GM23338 (cell line): ENCODE measurements around the gene ZDHHC5. TPM values are rescaled to one million over a fixed set of nuclear protein-coding genes. Genes with fewer than 3 reads are reported as not detected.

Experiments
- ATAC-seq: fragments of 200-7000 bp; cut with Tn5 transposase; 3 replicates; pipeline ENCODE4 v1.9.1; 2020
- DNase-seq: peaks from one replicate; pipeline ENCODE4 v3.0.0-alpha.2; 2015; ENCODE audit warnings: low spot score
- H2AFZ ChIP-seq: fragments of 200-600 bp; sonication (generic); 2 replicates; pipeline ENCODE4 v1.8.0; 2016; ENCODE audit warnings: antibody characterized with exemption, mild to moderate bottlenecking, moderate library complexity
- H3F3A ChIP-seq: fragments of 200-600 bp; sonication (generic); replicated peaks from 2 replicates; pipeline ENCODE4 v1.8.0; 2017; ENCODE audit warnings: antibody characterized with exemption, mixed run types, low read depth
- H3K27ac ChIP-seq: fragments of 200-600 bp; sonication (generic); 2 replicates; pipeline ENCODE4 v1.6.1; 2016; ENCODE audit warnings: low read depth
- H3K27me3 ChIP-seq: fragments of 200-600 bp; sonication (generic); 2 replicates; pipeline ENCODE4 v1.8.0; 2016; ENCODE audit warnings: mild to moderate bottlenecking, mixed run types, moderate library complexity; ENCODE audit not compliant: insufficient read depth
- H3K36me3 ChIP-seq: fragments of 200-600 bp; sonication (generic); 2 replicates; pipeline ENCODE4 v1.8.0; 2016; ENCODE audit warnings: mild to moderate bottlenecking; ENCODE audit not compliant: insufficient read depth
- H3K4me1 ChIP-seq: fragments of 200-600 bp; sonication (generic); 2 replicates; pipeline ENCODE4 v1.8.0; 2016; ENCODE audit warnings: mild to moderate bottlenecking, moderate library complexity; ENCODE audit not compliant: insufficient read depth
- H3K4me2 ChIP-seq: fragments of 200-600 bp; sonication (generic); 2 replicates; pipeline ENCODE4 v1.7.1; 2017; ENCODE audit warnings: mixed run types
- H3K4me3 ChIP-seq: fragments of 200-600 bp; sonication (generic); 2 replicates; pipeline ENCODE4 v1.6.1; 2016; ENCODE audit warnings: mixed run types
- H3K79me2 ChIP-seq: fragments of 200-600 bp; sonication (generic); replicated peaks from 2 replicates; pipeline ENCODE4 v1.8.0; 2017; ENCODE audit warnings: mild to moderate bottlenecking; ENCODE audit not compliant: insufficient read depth
- H3K9me2 ChIP-seq: fragments of 200-600 bp; sonication (generic); 2 replicates; pipeline ENCODE4 v1.8.0; 2017; ENCODE audit not compliant: insufficient read depth
- H4K20me1 ChIP-seq: fragments of 200-600 bp; sonication (generic); replicated peaks from 2 replicates; pipeline ENCODE4 v1.8.0; 2017; ENCODE audit warnings: mild to moderate bottlenecking; ENCODE audit not compliant: insufficient read depth
- H3K27ac Mint-ChIP-seq: 2 replicates; pipeline ENCODE4 v1.8.0; 2020; ENCODE audit warnings: inconsistent platforms, mild to moderate bottlenecking, moderate library complexity, mixed read lengths
- H3K27me3 Mint-ChIP-seq: 3 replicates; pipeline ENCODE4 v1.8.0; 2022; ENCODE audit warnings: low read depth, mild to moderate bottlenecking, moderate library complexity, mixed read lengths, inconsistent platforms; ENCODE audit not compliant: insufficient read depth, poor library complexity
- H3K36me3 Mint-ChIP-seq: 3 replicates; pipeline ENCODE4 v1.8.0; 2021; ENCODE audit warnings: low read depth, mild to moderate bottlenecking, inconsistent platforms, moderate library complexity, mixed read lengths
- H3K4me1 Mint-ChIP-seq: 3 replicates; pipeline ENCODE4 v1.8.0; 2020; ENCODE audit warnings: mild to moderate bottlenecking, inconsistent platforms, mixed read lengths
- H3K4me3 Mint-ChIP-seq: 3 replicates; pipeline ENCODE4 v1.8.0; 2021; ENCODE audit warnings: moderate library complexity, mild to moderate bottlenecking, inconsistent platforms, mixed read lengths
- H3K9me3 Mint-ChIP-seq: 3 replicates; pipeline ENCODE4 v1.8.0; 2020; ENCODE audit warnings: moderate library complexity, mild to moderate bottlenecking, inconsistent platforms, mixed read lengths
- CREB1 ChIP-seq: fragments of 250-450 bp; sonication (Bioruptor Pico); IDR thresholded peaks from 2 replicates; pipeline ENCODE4 v1.5.0; 2020; ENCODE audit warnings: low read depth, mild to moderate bottlenecking, moderate library complexity
- CTCF ChIP-seq, 2 experiments: fragments of 200-600 bp in 1 of 2; sonication (generic) in 1 of 2; conservative IDR thresholded peaks; 2 replicates each; pipeline versions ENCODE4 v1.5.1 to v1.6.1; 2016 to 2017; ENCODE audit warnings: antibody characterized with exemption in 2 of 2, low read depth in 2 of 2, mild to moderate bottlenecking in 2 of 2, moderate library complexity in 1 of 2
- ETS1 ChIP-seq: IDR thresholded peaks from 2 replicates; pipeline ENCODE4 v1.6.1; 2016; ENCODE audit warnings: antibody characterized with exemption
- EZH2 ChIP-seq: fragments of 200-600 bp; sonication (generic); IDR thresholded peaks from one replicate; pipeline ENCODE4 v1.8.0; 2017; ENCODE audit warnings: antibody characterized with exemption, mild to moderate bottlenecking, low read depth; ENCODE audit not compliant: unreplicated experiment
- EZH2phosphoT487 ChIP-seq: fragments of 200-600 bp; sonication (generic); IDR thresholded peaks from one replicate; pipeline ENCODE4 v1.8.1; 2018; ENCODE audit warnings: antibody characterized with exemption; ENCODE audit not compliant: unreplicated experiment
- JUNB ChIP-seq: IDR thresholded peaks from one replicate; pipeline ENCODE4 v1.6.1; 2016; ENCODE audit warnings: antibody characterized with exemption; ENCODE audit not compliant: unreplicated experiment
- NANOG ChIP-seq: IDR thresholded peaks from 2 replicates; pipeline ENCODE4 v1.6.1; 2016; ENCODE audit warnings: antibody characterized with exemption, borderline replicate concordance
- POLR2AphosphoS5 ChIP-seq: IDR thresholded peaks from 2 replicates; pipeline ENCODE4 v1.6.1; 2016; ENCODE audit warnings: antibody characterized with exemption, low read depth
- REST ChIP-seq: IDR thresholded peaks from one replicate; pipeline ENCODE4 v1.6.1; 2018; ENCODE audit warnings: antibody characterized with exemption; ENCODE audit not compliant: unreplicated experiment
- STAT1 ChIP-seq: IDR thresholded peaks from one replicate; pipeline ENCODE4 v1.6.1; 2016; ENCODE audit warnings: antibody characterized with exemption; ENCODE audit not compliant: unreplicated experiment
- ZNF114 ChIP-seq: fragments of 250-450 bp; sonication (Bioruptor Pico); IDR thresholded peaks from 2 replicates; pipeline ENCODE4 v1.5.0; 2020; ENCODE audit warnings: mild to moderate bottlenecking, moderate library complexity
- ZNF331 ChIP-seq: fragments of 250-450 bp; sonication (Bioruptor Pico); IDR thresholded peaks from 2 replicates; pipeline ENCODE4 v1.5.0; 2020; ENCODE audit warnings: low read depth, mild to moderate bottlenecking, moderate library complexity
- ZNF462 ChIP-seq: fragments of 250-450 bp; sonication (Bioruptor Pico); IDR thresholded peaks from 2 replicates; pipeline ENCODE4 v1.5.0; 2020; ENCODE audit warnings: mild to moderate bottlenecking, moderate library complexity
- polyA plus RNA-seq: library from polyadenylated mRNA; unstranded; fragments of >200 nt; fragmentation: Nextera tagmentation; extraction: Ambion mirVana; gene quantifications from 2 replicates; pipeline ENCODE4 v1.2.1, GENCODE V29; 2016
- total RNA-seq: library from RNA; depleted of rRNA; stranded (reverse); fragments of >200 nt; shearing (Covaris generic); gene quantifications from 2 replicates; pipeline ENCODE4 v1.2.3, GENCODE V29; 2014

Gene ZDHHC5
- total and polyA plus RNA-seq, 2 experiments from 2014 or later = 16.9 to 42.3 TPM

- peak overlapping the region; percentile 93 for H3K27ac ChIP-seq
- Mint-ChIP-seq H3K27me3 (peaks cover 53% of the 10 kb centered on the region), H3K36me3 (peaks cover 39% of the 10 kb centered on the region), H3K9me3 (peaks cover 11% of the 10 kb centered on the region), H3K4me3 (peak overlapping the region; percentile 73; the same call in 2 of the 3 replicates), H3K4me1 (peaks cover 95% of the 10 kb centered on the region), H3K27ac (peak overlapping the region; percentile 41)
- H3K4me1 ChIP-seq = peaks cover 82% of the 10 kb centered on the region
- H3K4me3 ChIP-seq = peak overlapping the region; percentile 73
- H3K4me2 ChIP-seq = peak overlapping the region; percentile 98
- TF ChIP-seq STAT1 = no peak
- no peak for TF ChIP-seq EZH2phosphoT487
- TF ChIP-seq ZNF114 (CRISPR knock-in tag) = no peak
- TF ChIP-seq NANOG = no peak
- no peak for TF ChIP-seq EZH2
- no peak; the same call in 1 of the 2 replicates for TF ChIP-seq ETS1
- no peak for TF ChIP-seq JUNB
- peak; percentile 82 for TF ChIP-seq POLR2AphosphoS5
- TF ChIP-seq CTCF (conservative IDR thresholded peaks at IDR 0.05; ENCODE audit: low read depth in 2 of 2) = peak; percentile 92 to 93
- TF ChIP-seq ZNF462 (CRISPR knock-in tag) = no peak
- 0 out of 2 replicates have a peak, but pooled peaks have one; percentile 14 for TF ChIP-seq CREB1 (CRISPR knock-in tag)
- TF ChIP-seq REST = no peak
- no peak for TF ChIP-seq ZNF331
- peak; percentile 97 for DNase-seq
- no peak overlapping the region for H2AFZ ChIP-seq
- H3K9me2 ChIP-seq = no peaks in the 10 kb centered on the region
- H3K36me3 ChIP-seq = peaks cover 18% of the 10 kb centered on the region; the same call in 1 of the 2 replicates
- peaks cover 32% of the 10 kb centered on the region for H3K79me2 ChIP-seq
- peak; percentile 30 for ATAC-seq
- H3K27me3 ChIP-seq = no peaks in the 10 kb centered on the region; the same call in 1 of the 2 replicates
- peaks cover 79% of the 10 kb centered on the region for H3F3A ChIP-seq
- peaks cover 49% of the 10 kb centered on the region for H4K20me1 ChIP-seq
These were observed 22.9 kb upstream of the ZDHHC5 start for GRCh38 chr11:57644748-57645688.
